Skin of body (tissue), 2 donors: Measurements from ENCODE around the gene SYTL3. TPM values are rescaled to one million over a fixed set of nuclear protein-coding genes. Genes with fewer than 3 reads are reported as not detected.
"Not testable (repeated sequence)": the region's sequence is repeated elsewhere in the genome, so short reads cannot be mapped to it uniquely, and the experiment has no call there.

ENCODE experiments used
- DNase-seq: peaks from one replicate; lab custom pipeline; 2025; lab: John Stamatoyannopoulos, UW
- total RNA-seq: library from RNA; depleted of rRNA; stranded (reverse); fragments of >200 nt; gene quantifications from one replicate; pipeline ENCODE4 v1.2.3, GENCODE V29; 2014

Gene SYTL3
- 2.7 TPM for total RNA-seq

- DNase-seq, result no peak
Observed at GRCh38 chr6:158649289-158650143, at the start of gene SYTL3. Gene SYTL3, plus strand, starts transcription at chr6:158650054. Its CDS starts 13,215 bp downstream, at chr6:158663269.

GRCh38 chr6:158603261-158604047 is 46.4 kb upstream of the SYTL3 start:
- no peak for DNase-seq

GRCh38 chr6:158604048-158604406 is 45.8 kb upstream of the SYTL3 start:
- DNase-seq, result no peak

GRCh38 chr6:158605266-158605878 is 44.5 kb upstream of the SYTL3 start:
- peak; percentile 57 for DNase-seq

GRCh38 chr6:158606011-158606410 is 43.8 kb upstream of the SYTL3 start:
- not testable (repeated sequence) for DNase-seq

- no peak for DNase-seq
Observed at GRCh38 chr6:158606935-158607334, 42.9 kb upstream of the SYTL3 start.

- DNase-seq, result no peak
Observed at GRCh38 chr6:158607411-158608170, 42.3 kb upstream of the SYTL3 start.

GRCh38 chr6:158608221-158608620 is 41.6 kb upstream of the SYTL3 start:
- DNase-seq, result no peak

- DNase-seq, result no peak
Observed at GRCh38 chr6:158609455-158610155, 40.2 kb upstream of the SYTL3 start.

- DNase-seq, result no peak
Observed at GRCh38 chr6:158610319-158610968, 39.4 kb upstream of the SYTL3 start.

GRCh38 chr6:158611039-158611438 is 38.8 kb upstream of the SYTL3 start:
- DNase-seq, result no peak

GRCh38 chr6:158611541-158612370 is 38.1 kb upstream of the SYTL3 start:
- DNase-seq, result no peak

- DNase-seq, result not testable (repeated sequence)
Observed at GRCh38 chr6:158614606-158615005, 35.2 kb upstream of the SYTL3 start.

GRCh38 chr6:158618289-158618688 is 31.6 kb upstream of the SYTL3 start:
- DNase-seq, result not testable (repeated sequence)

- no peak for DNase-seq
Observed at GRCh38 chr6:158619922-158620801, 29.7 kb upstream of the SYTL3 start.

- no peak for DNase-seq
Observed at GRCh38 chr6:158620963-158621693, 28.7 kb upstream of the SYTL3 start.

- DNase-seq, result no peak
Observed at GRCh38 chr6:158621694-158622544, 27.9 kb upstream of the SYTL3 start.
